Measurements from ENCODE around the gene ADAMTS17. TPM values are rescaled to one million over a fixed set of nuclear protein-coding genes. Genes with fewer than 3 reads are reported as not detected.

Gene ADAMTS17
- total RNA-seq (ENCODE audit: low replicate concordance), result 1.1 and 1.5 TPM in 2 replicates

DNA sequence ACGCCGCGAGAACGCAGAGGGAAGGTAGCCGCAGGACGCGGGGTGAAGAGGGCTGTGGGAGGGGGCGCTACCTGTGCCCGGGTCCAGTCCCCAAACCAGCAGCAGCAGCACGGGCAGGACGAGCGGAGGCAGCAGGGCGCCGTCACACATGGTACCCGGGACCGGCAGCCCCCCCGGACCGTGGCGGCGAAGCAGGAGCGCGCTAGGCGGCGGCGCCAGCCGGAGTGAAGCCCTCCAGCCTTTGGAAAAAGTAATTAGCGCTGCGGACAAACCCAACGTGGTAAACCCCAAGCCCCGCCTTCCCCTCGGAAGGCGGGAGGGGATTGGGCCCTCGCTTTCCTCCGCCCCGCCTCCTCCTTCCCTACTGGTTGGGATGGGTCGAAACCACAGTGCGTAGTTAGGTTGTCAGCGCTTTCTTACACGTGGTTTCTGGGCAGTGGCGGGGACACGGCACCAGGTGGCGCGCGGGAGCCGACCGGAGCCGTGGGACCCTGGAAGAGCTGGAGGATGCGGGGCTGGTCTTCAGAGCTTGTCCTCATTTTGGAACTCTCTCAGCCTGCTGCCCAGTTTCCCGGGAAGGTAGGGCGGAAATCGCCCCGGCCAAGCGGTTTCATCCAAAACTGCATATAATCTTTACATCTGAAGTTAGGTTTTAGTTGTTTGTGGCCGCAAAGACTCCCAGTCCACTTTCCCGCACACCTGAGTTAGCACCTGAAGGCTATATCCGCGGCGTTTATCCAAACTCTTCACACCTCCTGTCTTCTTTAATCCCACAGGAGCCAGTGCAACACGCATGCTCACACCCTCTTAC, at the start of gene ADAMTS17:
TSS of gene ADAMTS17 (minus strand) at position 226 of the 811 bp plus-strand sequence. CDS start at position 150, 76 bp downstream.
- Histone ChIP-seq H2AFZ (replicated peaks) (peak within 1 kb of the TSS; percentile 88), H3F3A (ENCODE audit: low read depth) (peaks cover 7% of the 10 kb centered on the region), H3K36me3 (no peaks in the 10 kb centered on the region), H3K9me3 (ENCODE audit: low read depth) (no peaks in the 10 kb centered on the region), H3K27ac (no peak within 1 kb of the TSS), H3K4me2 (peak within 1 kb of the TSS; percentile 94), H3K27me3 (peaks cover 64% of the 10 kb centered on the region), H3K4me1 (no peaks in the 10 kb centered on the region), H4K20me1 (ENCODE audit: low read depth) (peaks cover 12% of the 10 kb centered on the region), H3K4me3 (peak within 1 kb of the TSS; percentile 72), H3K79me2 (ENCODE audit: low read depth) (no peaks in the 10 kb centered on the region), H3K9ac (no peak within 1 kb of the TSS)
- no peak within 1 kb of the TSS for H3K27ac Mint-ChIP-seq
- DNase-seq (ENCODE audit: low spot score), result peak; percentile 98
- H3K4me3 Mint-ChIP-seq, result peak within 1 kb of the TSS; percentile 74
- peak; percentile 80 for TF ChIP-seq CTCF (IDR thresholded peaks at IDR 0.05)
- no peak for TF ChIP-seq EZH2phosphoT487 (IDR thresholded peaks at IDR 0.05)
- no peaks in the 10 kb centered on the region for H3K9me3 Mint-ChIP-seq
- peaks cover 13% of the 10 kb centered on the region for H3K4me1 Mint-ChIP-seq
- H3K36me3 Mint-ChIP-seq, result no peaks in the 10 kb centered on the region
- H3K27me3 Mint-ChIP-seq (ENCODE audit: insufficient read depth, low read depth), result peaks cover 35% of the 10 kb centered on the region

DNA sequence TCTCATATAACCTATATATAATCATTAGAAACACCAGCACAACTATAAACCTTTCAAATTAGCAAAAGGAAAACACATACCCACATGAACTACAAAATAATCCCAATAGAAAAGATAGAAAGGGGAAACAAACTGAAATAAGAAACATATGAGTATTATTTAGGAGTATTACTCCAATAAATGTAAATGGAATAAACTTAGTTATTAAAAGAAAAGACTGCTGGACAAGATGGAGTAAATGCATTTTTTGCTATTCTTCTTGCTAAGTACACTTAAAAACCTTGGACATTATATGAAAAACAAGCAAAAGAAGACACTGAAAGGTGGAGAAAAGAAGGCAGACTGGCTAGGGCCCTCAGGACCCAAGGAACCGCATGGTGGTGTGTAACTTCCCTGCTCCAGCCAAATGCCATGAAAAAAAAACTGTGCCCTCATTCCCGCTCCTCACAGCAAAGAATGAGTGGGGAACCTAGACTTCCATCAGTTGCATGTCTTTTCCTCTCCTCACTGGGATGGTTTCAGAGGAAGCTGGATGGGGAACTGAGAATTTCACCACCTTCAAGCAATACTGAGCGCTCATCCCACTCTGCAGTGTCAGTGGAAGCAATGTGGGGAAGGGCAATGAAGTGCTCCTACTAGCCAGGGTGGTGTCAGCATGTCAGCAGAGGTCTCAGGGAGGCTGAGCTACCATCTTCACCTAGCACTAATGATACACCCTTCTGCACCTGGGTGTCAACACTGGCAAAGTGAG, 43.7 kb upstream of the ADAMTS17 start:
- Histone ChIP-seq H2AFZ (replicated peaks) (no peak overlapping the region), H3K36me3 (no peaks in the 10 kb centered on the region), H3K4me2 (no peak overlapping the region), H3F3A (ENCODE audit: low read depth) (no peaks in the 10 kb centered on the region), H3K4me3 (no peak overlapping the region), H4K20me1 (ENCODE audit: low read depth) (no peaks in the 10 kb centered on the region), H3K27ac (no peak overlapping the region), H3K9me3 (ENCODE audit: low read depth) (peaks cover 13% of the 10 kb centered on the region), H3K79me2 (ENCODE audit: low read depth) (no peaks in the 10 kb centered on the region), H3K27me3 (no peaks in the 10 kb centered on the region), H3K9ac (no peak overlapping the region), H3K4me1 (no peaks in the 10 kb centered on the region)
- no peaks in the 10 kb centered on the region for H3K36me3 Mint-ChIP-seq
- no peak for TF ChIP-seq EZH2phosphoT487 (IDR thresholded peaks at IDR 0.05)
- no peak for TF ChIP-seq EZH2 (IDR thresholded peaks at IDR 0.05)
- TF ChIP-seq CTCF (IDR thresholded peaks at IDR 0.05), result no peak
- H3K27ac Mint-ChIP-seq, result no peak overlapping the region
- H3K4me3 Mint-ChIP-seq, result no peak overlapping the region
- H3K4me1 Mint-ChIP-seq, result no peaks in the 10 kb centered on the region
- DNase-seq (ENCODE audit: low spot score), result no peak
- H3K27me3 Mint-ChIP-seq (ENCODE audit: insufficient read depth, low read depth), result peaks cover 11% of the 10 kb centered on the region
- H3K9me3 Mint-ChIP-seq, result peaks cover 47% of the 10 kb centered on the region

DNA sequence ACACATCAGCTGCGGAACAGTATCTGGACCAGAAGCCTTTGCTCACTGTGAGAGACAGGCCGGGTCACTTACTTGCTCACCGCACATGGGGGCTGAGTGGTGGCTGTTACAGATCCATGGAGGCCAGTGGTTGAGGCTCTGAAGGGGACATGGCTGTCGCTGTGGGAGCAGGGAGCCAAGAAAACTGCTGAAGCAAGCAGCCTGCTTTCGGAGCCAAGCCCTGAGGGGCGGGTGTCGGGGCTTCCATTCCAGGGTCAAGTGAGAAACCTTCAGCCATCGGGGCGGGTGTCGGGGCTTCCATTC, 42.3 kb upstream of the ADAMTS17 start:
- Histone ChIP-seq H3K9ac (no peak overlapping the region), H3K4me3 (no peak overlapping the region), H3K27me3 (no peaks in the 10 kb centered on the region), H3K79me2 (ENCODE audit: low read depth) (no peaks in the 10 kb centered on the region), H3K36me3 (no peaks in the 10 kb centered on the region), H2AFZ (replicated peaks) (no peak overlapping the region), H4K20me1 (ENCODE audit: low read depth) (no peaks in the 10 kb centered on the region), H3K9me3 (ENCODE audit: low read depth) (peaks cover 17% of the 10 kb centered on the region), H3K27ac (no peak overlapping the region), H3K4me1 (no peaks in the 10 kb centered on the region), H3F3A (ENCODE audit: low read depth) (no peaks in the 10 kb centered on the region), H3K4me2 (no peak overlapping the region)
- no peaks in the 10 kb centered on the region for H3K4me1 Mint-ChIP-seq
- TF ChIP-seq EZH2phosphoT487 (IDR thresholded peaks at IDR 0.05) (no peak), EZH2 (IDR thresholded peaks at IDR 0.05) (no peak), CTCF (IDR thresholded peaks at IDR 0.05) (no peak)
- DNase-seq (ENCODE audit: low spot score), result no peak
- H3K9me3 Mint-ChIP-seq, result peaks cover 42% of the 10 kb centered on the region
- H3K4me3 Mint-ChIP-seq, result no peak overlapping the region
- H3K27ac Mint-ChIP-seq, result no peak overlapping the region
- H3K36me3 Mint-ChIP-seq, result peaks cover 2% of the 10 kb centered on the region
- H3K27me3 Mint-ChIP-seq (ENCODE audit: insufficient read depth, low read depth), result peaks cover 14% of the 10 kb centered on the region

Measured in neural progenitor cell (in vitro differentiated cells).